ENCODE results near the gene ZBTB25.

Gene ZBTB25

DNA sequence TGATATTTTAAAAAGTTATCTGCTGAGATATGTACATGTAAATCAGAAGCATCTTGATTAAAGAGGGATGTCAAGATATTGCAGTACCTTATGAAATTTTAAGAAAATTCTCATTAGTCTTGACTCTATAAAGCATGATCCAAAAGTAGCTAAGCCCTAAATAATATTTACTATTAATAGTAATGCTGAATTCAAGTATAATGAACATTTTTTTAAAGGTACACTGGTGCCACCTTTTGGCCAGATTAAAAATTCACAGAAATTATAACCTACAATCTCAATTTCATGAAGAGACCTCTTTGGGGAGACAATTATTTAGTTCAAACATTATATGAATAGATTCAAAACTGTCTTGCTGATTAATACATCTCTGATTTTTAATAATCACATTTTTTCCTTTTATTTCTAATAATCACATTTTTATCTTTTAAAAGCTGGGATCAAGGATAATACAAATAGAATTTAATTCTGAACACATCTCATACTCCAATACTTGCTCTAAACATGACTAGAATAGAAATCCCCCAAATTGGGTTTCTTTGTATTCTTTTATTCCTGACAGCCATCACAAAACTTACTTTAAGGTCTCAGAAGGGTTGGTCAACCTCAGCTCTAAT lies 24.9 kb downstream of the ZBTB25 start:
- DNase-seq (ENCODE audit: insufficient read length, low spot score), result peak; percentile 68
- FAIRE-seq, result no peak

DNA sequence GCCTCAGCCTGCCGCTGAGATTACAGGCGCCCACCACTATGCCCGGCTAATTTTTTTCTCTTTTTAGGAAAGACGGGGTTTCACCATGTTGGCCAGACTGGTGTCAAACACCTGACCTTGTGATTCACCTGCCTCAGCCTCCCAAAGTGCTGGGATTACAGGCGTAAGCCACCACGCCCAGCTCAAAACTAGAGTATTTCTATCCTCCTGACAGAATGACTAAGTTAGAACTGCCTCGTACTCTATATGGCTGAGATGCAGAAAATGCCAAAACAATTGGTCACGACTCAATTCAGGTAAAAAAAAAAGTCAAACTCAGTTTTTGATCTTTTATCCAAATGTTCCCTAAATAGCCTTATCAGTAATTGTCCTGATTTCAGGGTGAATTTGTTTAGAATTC lies 27.2 kb downstream of the ZBTB25 start:
- DNase-seq (ENCODE audit: insufficient read length, low spot score), result no peak
- no peak for FAIRE-seq

DNA sequence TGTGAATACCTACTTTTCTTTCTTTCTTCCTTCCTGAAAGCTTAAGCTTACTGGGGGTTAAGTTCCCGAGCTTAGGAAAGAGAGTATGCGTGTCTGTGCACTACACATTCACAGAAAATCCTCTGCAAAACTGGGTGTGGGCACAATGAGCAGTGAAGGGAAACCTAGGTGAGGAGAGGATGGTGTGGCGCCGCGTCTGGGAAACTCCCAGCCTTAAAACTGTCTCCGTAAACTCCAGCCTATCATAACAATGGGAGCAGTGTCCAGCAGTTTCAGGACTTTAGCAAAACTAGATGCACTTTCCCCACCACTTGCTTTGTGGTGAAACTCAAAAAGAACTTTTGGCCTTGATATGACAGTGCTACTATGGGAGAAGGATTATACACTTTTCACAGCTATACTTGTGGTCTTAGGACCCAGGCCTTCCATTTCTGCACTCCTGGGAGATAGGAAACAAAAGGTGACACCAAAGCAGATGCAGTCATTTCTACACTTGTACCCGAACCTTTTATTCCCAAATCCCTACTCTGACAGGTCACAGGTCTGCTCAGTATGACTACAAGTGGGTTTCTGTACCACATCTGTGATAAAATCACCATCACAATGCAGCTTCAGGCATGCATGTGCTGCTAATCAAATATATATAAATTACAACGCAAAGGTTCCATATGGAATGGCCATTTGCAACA lies 27.9 kb downstream of the ZBTB25 start:
- FAIRE-seq, result peak; percentile 96
- no peak for DNase-seq (ENCODE audit: insufficient read length, low spot score)

DNA sequence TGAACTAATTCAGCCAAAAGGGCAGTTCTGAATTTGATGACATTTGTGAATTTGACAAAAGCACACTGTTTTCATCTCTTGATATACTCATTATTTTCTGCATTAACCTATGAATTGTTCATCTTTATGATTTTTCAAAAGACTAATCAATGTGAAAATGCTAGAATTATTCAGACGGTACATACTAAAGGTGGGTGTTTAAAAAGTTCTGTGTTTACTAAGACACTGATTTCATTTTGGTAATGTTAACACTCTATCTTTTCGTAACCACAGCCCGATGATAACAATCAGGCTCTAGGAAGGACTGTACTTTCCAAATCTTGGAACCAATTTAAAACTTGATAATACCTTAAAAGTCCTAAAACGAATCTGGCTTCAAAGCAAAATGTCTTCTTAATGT lies 28.9 kb downstream of the ZBTB25 start:
- peak; percentile 95 for FAIRE-seq
- DNase-seq (ENCODE audit: insufficient read length, low spot score), result no peak

DNA sequence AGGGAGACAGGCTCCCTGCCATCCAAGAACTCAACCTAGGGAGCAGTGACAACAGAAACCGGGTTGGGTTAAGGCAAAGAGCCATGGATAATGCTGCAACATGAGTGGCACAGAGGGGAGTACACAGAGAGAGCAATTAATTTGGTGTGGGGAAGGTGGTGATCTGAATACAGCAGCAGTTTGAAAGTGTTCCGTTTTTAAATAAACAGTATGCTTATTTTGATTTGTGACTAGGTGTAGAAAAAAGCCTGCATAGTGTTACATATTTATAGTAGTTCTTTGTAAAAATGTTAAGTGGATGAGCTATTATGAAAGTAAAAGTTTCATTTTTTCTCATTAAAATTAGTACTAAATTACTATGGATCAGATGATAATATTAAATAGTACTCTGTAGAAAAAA lies 29.6 kb downstream of the ZBTB25 start:
- DNase-seq (ENCODE audit: insufficient read length, low spot score) (no peak), FAIRE-seq (peak; percentile 94)

DNA sequence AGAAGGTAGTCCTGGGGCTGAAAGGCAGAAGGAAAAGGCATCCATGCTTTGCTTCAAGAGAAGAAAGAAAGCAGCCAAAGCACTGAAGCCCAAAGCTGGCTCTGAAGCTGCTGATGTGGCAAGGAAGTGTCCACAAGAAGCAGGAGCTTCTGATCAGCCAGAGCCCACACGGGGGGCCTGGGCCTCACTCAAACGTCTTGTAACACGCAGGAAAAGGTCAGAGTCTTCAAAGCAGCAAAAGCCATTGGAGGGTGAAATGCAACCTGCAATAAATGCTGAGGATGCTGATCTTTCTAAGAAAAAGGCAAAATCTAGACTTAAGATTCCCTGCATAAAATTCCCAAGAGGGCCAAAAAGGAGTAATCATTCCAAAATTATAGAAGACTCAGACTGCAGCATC lies 35.2 kb downstream of the ZBTB25 start:
- DNase-seq (ENCODE audit: insufficient read length, low spot score) (no peak), FAIRE-seq (no peak)

DNA sequence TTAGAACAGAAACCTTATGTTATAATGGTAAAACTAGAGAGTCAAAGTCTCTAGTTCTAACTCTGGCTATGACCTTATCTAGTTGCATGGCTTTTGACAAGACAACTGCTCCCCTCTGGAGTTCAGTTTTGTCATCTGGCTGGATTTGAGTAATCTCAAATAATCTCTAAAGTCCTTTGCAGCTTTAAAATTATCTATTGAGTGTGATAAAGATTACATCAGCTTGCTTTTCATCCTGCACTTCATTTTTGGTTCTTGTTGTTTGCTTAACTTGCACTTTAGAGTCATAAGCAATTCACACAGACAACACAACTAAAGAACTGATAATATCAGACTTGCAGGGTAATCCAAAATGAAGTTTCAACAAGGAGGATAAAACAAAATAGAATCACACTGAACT lies 36.1 kb downstream of the ZBTB25 start:
- DNase-seq (ENCODE audit: insufficient read length, low spot score), result no peak
- no peak for FAIRE-seq

DNA sequence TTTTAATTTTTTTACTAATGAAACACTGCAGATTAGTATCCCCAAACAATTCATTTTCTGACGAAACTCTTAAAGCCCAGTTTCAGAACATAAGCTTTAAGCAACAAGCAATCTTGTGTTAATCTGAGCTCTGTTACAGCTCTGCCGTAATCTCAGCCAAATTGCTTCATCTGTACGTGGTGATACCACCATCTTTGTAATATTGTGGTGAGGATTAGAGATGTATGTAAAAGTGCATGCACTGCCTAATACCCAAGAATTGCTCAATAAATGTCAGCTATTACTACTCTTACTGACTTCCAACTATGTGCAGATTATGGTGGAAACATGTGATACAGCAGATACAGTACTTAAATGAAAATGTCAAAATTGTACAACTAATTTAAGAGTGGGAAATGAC lies 36.5 kb downstream of the ZBTB25 start:
- FAIRE-seq (peak; percentile 99), DNase-seq (ENCODE audit: insufficient read length, low spot score) (no peak)

DNA sequence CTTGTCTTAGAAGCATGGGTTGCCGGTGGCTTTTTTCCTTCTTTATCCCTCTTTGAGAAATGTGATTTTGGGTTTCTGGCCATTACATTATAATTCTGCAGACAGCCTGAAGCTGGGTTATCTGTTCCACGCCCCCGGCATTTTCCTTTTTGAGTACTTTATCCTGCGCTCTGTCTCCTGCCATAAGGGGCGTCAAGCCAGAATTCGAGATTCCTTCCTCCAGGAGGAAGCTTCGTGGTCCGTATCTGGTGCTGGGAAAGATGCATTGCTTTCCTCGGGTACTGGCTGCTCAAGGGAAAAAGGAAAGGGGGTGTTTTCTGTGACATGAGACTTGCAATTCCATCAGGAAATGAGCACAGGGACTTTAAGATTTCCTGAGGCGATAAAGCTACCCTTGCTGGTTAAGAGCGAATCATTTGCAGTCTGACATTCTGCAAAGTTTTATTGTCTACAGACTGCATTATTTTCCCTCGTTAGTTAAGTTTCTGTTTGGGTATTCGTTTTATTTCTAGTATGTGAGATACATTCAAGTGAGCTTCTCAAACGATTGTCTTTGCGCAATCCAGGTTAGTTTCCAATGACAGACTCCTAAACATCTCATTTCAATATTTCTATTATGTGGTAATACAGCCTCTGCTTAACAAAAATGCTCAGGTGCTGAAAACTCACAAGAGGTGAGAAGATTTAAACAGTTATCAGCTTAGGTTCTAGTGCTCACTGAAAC lies 37.6 kb downstream of the ZBTB25 start:
- DNase-seq (ENCODE audit: insufficient read length, low spot score), result peak; percentile 90
- FAIRE-seq, result no peak

DNA sequence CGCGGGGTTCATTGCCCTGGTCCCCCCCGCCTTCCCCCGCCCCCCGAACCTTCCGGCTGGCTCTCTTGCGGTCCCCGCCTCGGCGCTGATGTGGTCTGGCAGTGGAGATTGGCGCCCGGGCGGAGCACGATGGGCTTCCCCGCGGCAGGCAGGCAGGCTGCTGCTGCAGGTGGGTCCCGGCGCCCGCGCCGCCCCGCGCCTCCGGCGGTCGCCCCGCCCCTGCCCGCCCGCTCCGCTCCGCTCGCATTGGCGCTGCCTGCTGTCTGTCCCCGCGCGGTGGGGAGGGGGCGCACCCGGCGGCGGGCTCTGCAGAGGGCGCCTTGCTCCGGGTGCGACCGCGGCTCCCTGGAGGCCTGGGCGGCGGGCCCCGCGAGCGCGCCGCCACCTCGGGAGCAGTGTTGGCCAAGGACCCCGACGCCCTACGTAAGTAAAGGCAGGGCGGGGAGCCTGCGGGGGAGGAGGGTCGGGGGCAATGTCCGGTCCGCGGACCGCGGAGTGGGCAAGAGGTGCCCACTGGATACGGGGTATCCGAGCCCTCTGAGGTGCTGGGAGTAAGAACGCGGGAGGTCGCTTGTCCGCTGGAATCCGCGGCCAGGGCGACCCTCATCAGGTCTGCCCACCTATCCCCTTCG lies 38.3 kb downstream of the ZBTB25 start, which contains the start of gene AKAP5:
AKAP5 (plus strand) TSS at position 309 of the 632 bp plus-strand sequence. CDS start 2,896 bp downstream, outside the sequence.
- peak; percentile 99 for FAIRE-seq

DNA sequence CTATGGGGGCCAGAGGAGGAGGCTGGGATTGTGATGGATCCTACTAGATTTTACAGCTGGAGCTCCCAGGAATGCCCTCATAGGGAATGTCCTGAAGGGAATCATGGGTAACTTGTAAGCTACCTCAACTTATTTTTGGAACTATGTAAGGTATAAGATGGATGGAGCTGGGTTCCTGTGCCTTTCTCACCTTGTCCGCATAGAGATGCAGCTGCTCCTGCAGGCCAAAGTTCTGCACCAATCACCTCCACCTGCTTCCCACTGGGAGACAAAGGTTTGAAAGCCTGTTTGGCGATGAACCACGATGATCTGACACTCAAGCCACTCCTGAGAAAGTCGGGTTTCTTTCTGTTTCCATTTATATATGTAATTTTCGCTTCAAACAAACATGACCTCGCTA lies 39.0 kb downstream of the ZBTB25 start:
- no peak for FAIRE-seq

More for the DNA sequence above, 38.3 kb downstream of the ZBTB25 start, which contains the start of gene AKAP5:
- peak; percentile 99 for DNase-seq (ENCODE audit: insufficient read length, low spot score)

DNA sequence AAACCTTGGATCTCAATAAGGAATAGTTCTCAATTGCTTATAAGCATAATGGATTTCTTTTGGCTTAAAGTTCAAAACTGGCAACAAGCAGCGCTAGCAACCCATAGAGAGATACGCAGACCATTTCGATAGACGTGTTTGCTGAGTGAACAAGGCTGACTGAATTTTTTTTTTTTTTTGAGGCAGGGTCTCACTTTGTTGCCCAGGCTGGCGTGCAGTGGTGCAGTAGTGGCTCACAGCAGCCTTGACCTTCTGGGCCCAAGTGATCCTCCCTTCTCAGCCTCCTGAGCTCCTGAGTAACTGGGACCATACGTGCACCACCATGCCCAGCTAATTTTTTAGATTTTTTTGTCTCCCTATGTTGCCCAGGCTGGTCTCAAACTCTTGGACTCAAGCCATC lies 39.8 kb downstream of the ZBTB25 start:
- DNase-seq (ENCODE audit: insufficient read length, low spot score) (no peak), FAIRE-seq (no peak)

More for the DNA sequence above, 39.0 kb downstream of the ZBTB25 start:
- peak; percentile 69 for DNase-seq (ENCODE audit: insufficient read length, low spot score)

DNA sequence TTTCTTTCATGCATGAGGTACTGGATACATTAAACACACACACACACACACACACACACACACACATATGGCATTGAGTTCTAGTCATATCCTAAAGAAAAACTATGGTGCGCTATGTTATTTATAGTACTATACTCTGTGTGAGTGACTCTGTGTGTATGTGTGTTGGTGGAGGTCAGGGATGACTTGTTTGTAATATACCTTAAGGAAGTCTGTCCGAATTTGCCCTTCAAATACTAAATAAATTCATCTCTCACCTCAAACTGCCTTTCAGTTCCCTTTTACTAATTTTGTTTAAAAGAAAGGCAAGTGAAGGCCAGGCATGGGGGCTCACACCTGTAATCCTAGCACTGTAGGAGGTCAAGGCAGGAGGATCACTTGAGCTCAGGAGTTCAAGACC lies 40.4 kb downstream of the ZBTB25 start:
- no peak for DNase-seq (ENCODE audit: insufficient read length, low spot score)
- peak; percentile 92 for FAIRE-seq

DNA sequence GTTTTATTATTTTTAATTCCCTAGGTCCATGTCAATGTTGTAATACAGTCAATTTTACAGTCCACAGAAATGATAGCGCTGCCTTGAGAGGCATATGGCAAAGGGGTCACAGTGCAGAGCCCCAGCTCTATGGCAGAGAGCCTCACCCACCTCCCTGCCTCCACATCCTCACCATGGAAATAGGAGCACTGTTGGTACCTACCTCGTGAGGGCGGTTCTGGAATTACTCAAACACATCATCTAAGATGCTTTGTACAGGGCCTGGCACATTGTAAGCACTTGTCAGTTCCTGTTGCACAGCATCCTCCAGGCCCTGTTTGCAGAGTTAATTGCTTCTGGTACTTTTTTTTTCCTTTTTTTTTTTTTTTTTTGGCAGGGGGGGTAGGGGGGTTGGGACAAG lies 42.4 kb downstream of the ZBTB25 start:
- DNase-seq (ENCODE audit: insufficient read length, low spot score) (no peak), FAIRE-seq (peak; percentile 88)

DNA sequence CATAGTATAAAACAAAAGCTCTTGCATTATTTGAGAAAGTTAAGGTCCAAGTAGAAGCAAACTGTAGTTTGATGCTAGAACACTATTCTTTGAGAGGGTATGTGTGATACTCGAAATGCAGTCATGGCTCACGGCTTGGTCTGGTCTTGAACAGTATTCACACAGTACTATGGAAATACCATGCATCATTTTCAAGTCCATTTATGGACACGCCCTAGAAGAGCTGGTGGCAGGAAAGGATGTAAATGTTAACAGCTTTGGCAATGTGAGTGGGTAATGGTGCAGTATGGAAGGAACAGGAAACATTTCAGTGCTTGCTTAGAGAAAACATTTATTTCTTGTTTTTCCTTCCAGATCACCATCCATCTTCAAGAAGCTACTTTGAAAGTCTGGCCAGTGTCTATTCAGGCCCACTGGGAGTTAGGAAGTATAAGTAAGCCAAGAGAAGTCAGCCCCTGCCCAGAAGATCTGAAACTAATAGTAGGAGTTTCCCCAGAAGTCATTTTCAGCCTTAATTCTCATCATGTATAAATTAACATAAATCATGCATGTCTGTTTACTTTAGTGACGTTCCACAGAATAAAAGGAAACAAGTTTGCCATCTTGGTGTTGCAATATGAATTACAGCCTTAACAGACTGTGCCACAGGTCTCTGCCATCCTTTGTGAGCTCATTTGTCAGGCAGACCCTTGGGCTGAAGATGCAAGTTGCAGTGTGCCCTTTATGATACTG lies 44.1 kb downstream of the ZBTB25 start:
- DNase-seq (ENCODE audit: insufficient read length, low spot score) (no peak), FAIRE-seq (peak; percentile 92)

DNA sequence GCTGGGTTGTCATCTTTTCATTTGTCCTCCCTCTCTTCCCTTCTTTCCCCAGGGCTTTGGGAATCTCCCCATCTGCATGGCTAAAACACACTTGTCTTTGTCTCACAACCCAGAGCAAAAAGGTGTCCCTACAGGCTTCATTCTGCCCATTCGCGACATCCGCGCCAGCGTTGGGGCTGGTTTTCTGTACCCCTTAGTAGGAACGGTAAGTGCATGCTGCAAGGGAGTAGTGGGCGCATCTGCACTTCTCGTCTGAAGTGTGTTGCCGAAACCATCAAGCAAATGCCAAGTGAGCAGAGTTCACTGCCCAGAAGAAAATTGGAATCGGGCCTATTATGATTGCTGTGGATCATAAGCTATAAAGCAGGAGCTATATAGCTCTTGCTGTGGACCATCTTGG lies 49.0 kb downstream of the ZBTB25 start:
- no peak for DNase-seq (ENCODE audit: insufficient read length, low spot score)
- peak; percentile 93 for FAIRE-seq

DNA sequence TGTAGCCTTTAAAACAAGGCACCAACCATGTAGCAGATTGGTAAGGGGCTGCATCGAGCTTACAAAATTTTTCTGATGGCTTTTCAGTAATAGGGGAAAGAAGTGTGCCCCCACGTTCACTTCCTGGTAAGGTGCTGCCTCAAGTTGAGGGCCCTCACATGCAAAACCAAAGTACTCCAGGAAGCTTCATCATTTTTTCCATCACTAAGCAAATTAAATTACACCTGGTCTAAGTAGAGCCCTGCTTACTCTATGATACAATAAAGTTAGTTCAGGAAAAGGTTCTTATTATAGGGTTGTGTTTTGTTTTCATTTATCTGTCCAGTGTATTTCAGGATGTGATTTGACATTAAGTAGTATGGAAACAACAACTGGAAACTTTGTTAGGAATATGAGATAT lies 53.4 kb downstream of the ZBTB25 start:
- DNase-seq (ENCODE audit: insufficient read length, low spot score) (no peak), FAIRE-seq (no peak)

DNA sequence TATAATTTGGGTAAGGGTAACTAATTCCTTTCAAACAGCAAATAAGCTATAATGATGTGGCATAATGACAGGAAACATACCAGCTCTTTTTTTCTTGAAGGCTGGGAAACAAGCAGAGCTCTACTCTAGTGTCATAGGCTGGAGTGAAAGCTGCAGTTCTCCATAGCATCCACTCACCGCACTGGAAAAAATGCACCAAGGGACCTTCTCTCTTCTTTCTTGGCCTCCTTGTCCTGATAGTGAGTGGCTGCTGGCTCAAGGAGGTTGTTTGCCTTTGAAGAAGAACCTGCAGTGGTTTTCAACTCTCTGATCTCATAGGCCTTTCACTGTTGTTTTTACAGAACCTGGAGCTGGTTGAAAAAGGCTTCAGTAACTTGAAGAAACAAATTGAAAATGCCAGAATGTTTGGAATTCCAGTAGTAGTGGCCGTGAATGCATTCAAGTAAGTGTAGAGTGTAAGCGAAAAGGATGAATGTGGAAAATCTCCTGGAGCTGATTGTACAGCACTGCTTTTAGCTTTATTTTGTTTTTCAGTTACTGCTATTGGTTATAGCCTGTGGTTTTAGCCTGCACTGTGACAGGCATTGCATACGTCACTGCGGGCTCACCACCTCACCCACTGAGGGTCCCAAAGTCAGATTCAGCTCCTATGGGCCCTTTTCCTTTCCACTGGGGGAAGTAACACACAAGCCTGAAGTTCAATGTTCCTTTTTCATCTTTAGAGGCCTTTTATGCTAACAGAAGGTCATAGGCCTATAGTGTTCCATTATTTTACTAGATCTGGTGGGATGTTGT lies 55.6 kb downstream of the ZBTB25 start:
- FAIRE-seq (peak; percentile 77), DNase-seq (ENCODE audit: insufficient read length, low spot score) (no peak)

DNA sequence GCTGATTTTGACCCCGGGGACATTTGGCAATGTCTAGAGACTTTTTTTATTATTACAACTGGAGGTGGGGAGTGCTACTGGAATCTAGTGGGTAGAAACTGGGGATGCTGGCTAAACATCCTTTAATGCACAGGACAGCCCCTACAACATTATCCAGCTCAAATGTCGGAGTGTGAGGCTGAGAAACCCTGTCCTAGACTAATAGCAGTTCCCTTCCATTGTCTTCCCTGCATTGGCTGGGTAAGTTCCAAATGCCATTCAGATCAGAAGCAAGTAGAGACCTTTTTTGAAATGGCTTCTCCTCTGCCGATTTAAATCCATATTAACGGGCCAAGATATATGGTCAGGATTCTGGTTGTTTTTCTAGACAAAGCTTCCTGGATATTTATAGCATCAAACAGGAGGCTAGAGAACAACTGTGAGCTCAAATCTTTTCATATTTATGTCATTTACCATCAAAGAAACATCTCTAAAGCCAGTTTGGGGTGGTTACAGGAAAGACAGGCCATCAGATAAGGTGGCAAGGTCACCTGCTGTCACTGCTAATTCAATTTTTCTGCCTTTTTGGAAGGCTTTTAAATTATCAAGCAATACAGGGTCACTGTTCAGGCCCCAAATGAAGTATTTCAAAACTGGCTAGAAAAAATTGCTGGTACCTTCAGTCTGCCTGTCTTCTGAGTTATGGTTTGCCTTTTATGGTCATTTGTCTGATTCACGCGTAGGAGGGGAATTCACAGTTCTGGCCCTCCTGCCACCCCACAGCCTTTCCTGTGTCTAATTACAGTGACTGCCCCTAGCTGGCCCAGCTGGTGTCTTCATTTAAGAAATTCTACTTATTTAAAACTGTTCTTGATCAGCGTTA lies 58.4 kb downstream of the ZBTB25 start:
- DNase-seq (ENCODE audit: insufficient read length, low spot score), result peak; percentile 96
- peak; percentile 99 for FAIRE-seq
